ENCODE results near the gene KIAA1671. TPM values are rescaled to one million over a fixed set of nuclear protein-coding genes. Genes with fewer than 3 reads are reported as not detected.
"Not testable (repeated sequence)": the region's sequence is repeated elsewhere in the genome, so short reads cannot be mapped to it uniquely, and the experiment has no call there.

The KIAA1671 gene
- 20.6 TPM for total RNA-seq

GRCh38 chr22:24951942-24952836 is at the start of gene KIAA1671:
KIAA1671 (plus strand) TSS chr22:24952716; CDS start chr22:25028000, 75,284 bp downstream.
- peak; percentile 33 for DNase-seq

- DNase-seq: no peak
These were observed 46.6 kb upstream of the KIAA1671 start for GRCh38 chr22:24905909-24906308.

GRCh38 chr22:24907101-24907500 is 45.4 kb upstream of the KIAA1671 start:
- DNase-seq: not testable (repeated sequence)

GRCh38 chr22:24920029-24920428 is 32.5 kb upstream of the KIAA1671 start:
- DNase-seq: no peak

- DNase-seq: no peak
These were observed 26.7 kb upstream of the KIAA1671 start for GRCh38 chr22:24925586-24926427.

- no peak for DNase-seq
These were observed 26.1 kb upstream of the KIAA1671 start for GRCh38 chr22:24926428-24926725.

- DNase-seq: no peak
These were observed 25.5 kb upstream of the KIAA1671 start for GRCh38 chr22:24926849-24927579.

GRCh38 chr22:24928322-24928721 is 24.2 kb upstream of the KIAA1671 start:
- no peak for DNase-seq

- no peak for DNase-seq
These were observed 21.8 kb upstream of the KIAA1671 start for GRCh38 chr22:24930678-24931077.

GRCh38 chr22:24935771-24936483 is 16.6 kb upstream of the KIAA1671 start:
- DNase-seq: no peak

GRCh38 chr22:24937114-24937513 is 15.4 kb upstream of the KIAA1671 start:
- DNase-seq: no peak

GRCh38 chr22:24938741-24939341 is 13.7 kb upstream of the KIAA1671 start:
- DNase-seq: no peak

- DNase-seq: no peak
These were observed 10.2 kb upstream of the KIAA1671 start for GRCh38 chr22:24942301-24942700.

GRCh38 chr22:24944217-24944937 is 8.1 kb upstream of the KIAA1671 start:
- DNase-seq: no peak

GRCh38 chr22:24945430-24945829 is 7.1 kb upstream of the KIAA1671 start:
- DNase-seq: no peak

GRCh38 chr22:24947383-24947782 is 5.1 kb upstream of the KIAA1671 start:
- no peak for DNase-seq

- DNase-seq: no peak
These were observed 4.6 kb upstream of the KIAA1671 start for GRCh38 chr22:24947881-24948280.

- no peak for DNase-seq
These were observed 3.9 kb upstream of the KIAA1671 start for GRCh38 chr22:24948356-24949202.

- no peak for DNase-seq
These were observed 2.1 kb upstream of the KIAA1671 start for GRCh38 chr22:24950272-24950902.
